H1 (cell line): ENCODE results near the gene CLEC2D. TPM values are rescaled to one million over a fixed set of nuclear protein-coding genes. Genes with fewer than 3 reads are reported as not detected.

Experiments used
- CTCF ChIA-PET: fragments of 300-600 bp; sonication (Branson Sonifier 250); formaldehyde crosslinking; loops from one replicate; lab custom pipeline; 2021; ENCODE audit not compliant: partially characterized antibody; lab: Charles Lee
- POLR2A ChIA-PET: fragments of 300-600 bp; sonication (Branson Sonifier 250); formaldehyde crosslinking; loops from one replicate; lab custom pipeline; 2021; ENCODE audit warnings: inconsistent platforms; ENCODE audit not compliant: partially characterized antibody; lab: Charles Lee
- DNase-seq, 2 experiments: peaks; one replicate each; pipeline versions ENCODE4 v3.0.0 to v3.0.0-alpha.2; 2010 to 2022; ENCODE audit warnings: low spot score in 2 of 2, low read depth in 1 of 2, mixed read lengths in 1 of 2
- FAIRE-seq: peaks from 2 replicates; lab custom pipeline; 2011; peaks lifted over from hg19 to GRCh38; lab: Jason Lieb, UNC
- H2AFZ ChIP-seq: 2 replicates; pipeline ENCODE4 v1.8.1; 2012; ENCODE audit warnings: low read length, inconsistent platforms
- H2AK5ac ChIP-seq: 2 replicates; pipeline ENCODE4 v1.6.1; 2013; ENCODE audit warnings: low read depth, low read length
- H2BK120ac ChIP-seq: replicated peaks from 2 replicates; pipeline ENCODE3; 2013; ENCODE audit warnings: low read depth, low read length, inconsistent platforms
- H2BK12ac ChIP-seq: 2 replicates; pipeline ENCODE4 v1.6.1; 2013; ENCODE audit warnings: low read depth, low read length
- H2BK15ac ChIP-seq: 2 replicates; pipeline ENCODE4 v1.6.1; 2013; ENCODE audit warnings: low read length
- H2BK20ac ChIP-seq: 2 replicates; pipeline ENCODE4 v1.6.1; 2013; ENCODE audit warnings: low read length
- H2BK5ac ChIP-seq: 2 replicates; pipeline ENCODE4 v1.6.1; 2013; ENCODE audit warnings: low read depth, low read length
- H3K14ac ChIP-seq: 2 replicates; pipeline ENCODE4 v1.6.1; 2013; ENCODE audit warnings: inconsistent platforms; ENCODE audit not compliant: insufficient read length
- H3K18ac ChIP-seq: 2 replicates; pipeline ENCODE4 v1.6.1; 2013; ENCODE audit warnings: low read length; ENCODE audit errors: extremely low read depth
- H3K23ac ChIP-seq: 2 replicates; pipeline ENCODE4 v1.6.1; 2013; ENCODE audit warnings: inconsistent platforms; ENCODE audit not compliant: insufficient read length
- H3K23me2 ChIP-seq: 2 replicates; pipeline ENCODE4 v1.6.1; 2013; ENCODE audit warnings: low read depth, low read length
- H3K27ac ChIP-seq: 2 replicates; pipeline ENCODE4 v1.6.1; 2011; ENCODE audit warnings: low read depth, low read length, inconsistent platforms
- H3K27me3 ChIP-seq, 4 experiments: replicated peaks in 1 of 4; 1 replicate in 1 of 4; 2 replicates in 3 of 4; pipeline versions ENCODE4 v1.6.1 to v1.8.1; 2011 to 2013; ENCODE audit warnings: low read length in 3 of 4, mild to moderate bottlenecking in 3 of 4, inconsistent platforms in 2 of 4, mixed read lengths in 2 of 4, moderate library complexity in 1 of 4; ENCODE audit not compliant: control insufficient read depth in 3 of 4, insufficient read depth in 3 of 4; ENCODE audit errors: extremely low read depth in 1 of 4
- H3K36me3 ChIP-seq, 4 experiments: 2 replicates each; pipeline versions ENCODE4 v1.6.1 to v1.8.1; 2011 to 2013; ENCODE audit warnings: mild to moderate bottlenecking in 4 of 4, low read length in 3 of 4, moderate library complexity in 2 of 4, control low read depth in 1 of 4, inconsistent platforms in 1 of 4; ENCODE audit not compliant: insufficient read depth in 4 of 4, control insufficient read depth in 2 of 4
- H3K4ac ChIP-seq: replicated peaks from 2 replicates; pipeline ENCODE3; 2013; ENCODE audit warnings: low read length, low read depth, mixed read lengths, inconsistent platforms; ENCODE audit not compliant: insufficient read length
- H3K4me1 ChIP-seq, 4 experiments: replicated peaks in 1 of 4; 1 replicate in 1 of 4; 2 replicates in 3 of 4; pipeline versions ENCODE4 v1.6.1 to v1.8.1; 2011 to 2013; ENCODE audit warnings: low read length in 3 of 4, inconsistent platforms in 2 of 4, mixed read lengths in 1 of 4; ENCODE audit not compliant: insufficient read depth in 4 of 4, control insufficient read depth in 3 of 4
- H3K4me2 ChIP-seq, 2 experiments: 2 replicates each; pipeline versions ENCODE4 v1.6.1 to v1.8.1; 2011 to 2013; ENCODE audit warnings: low read depth in 2 of 2, low read length in 2 of 2, control low read depth in 1 of 2, inconsistent platforms in 1 of 2, mild to moderate bottlenecking in 1 of 2; ENCODE audit not compliant: insufficient read depth in 1 of 2
- H3K4me3 ChIP-seq, 4 experiments: fragments of 200-600, 300-600 bp in 1 of 4; sonication (generic), shearing (Covaris generic), sonication (Bioruptor Twin) in 1 of 4; 2 replicates each; pipeline versions ENCODE4 v1.5.1 to v1.8.1; 2011 to 2016; ENCODE audit warnings: low read length in 4 of 4, low read depth in 3 of 4, control low read depth in 2 of 4, inconsistent platforms in 2 of 4, mild to moderate bottlenecking in 2 of 4, mixed read lengths in 1 of 4, moderate library complexity in 1 of 4; ENCODE audit not compliant: insufficient read depth in 2 of 4; ENCODE audit errors: extremely low read depth in 1 of 4
- H3K56ac ChIP-seq: replicated peaks from 2 replicates; pipeline ENCODE3; 2013; ENCODE audit warnings: low read depth, mild to moderate bottlenecking, mixed read lengths, low read length, inconsistent platforms; ENCODE audit not compliant: insufficient read length
- H3K79me1 ChIP-seq: 2 replicates; pipeline ENCODE4 v1.6.1; 2013; ENCODE audit warnings: low read depth, low read length, control low read depth
- H3K79me2 ChIP-seq, 2 experiments: 2 replicates each; pipeline versions ENCODE4 v1.6.1 to v1.8.1; 2012 to 2013; ENCODE audit warnings: low read length in 2 of 2, mild to moderate bottlenecking in 2 of 2, inconsistent platforms in 1 of 2; ENCODE audit not compliant: insufficient read depth in 2 of 2, control insufficient read depth in 1 of 2
- H3K9ac ChIP-seq, 4 experiments: replicated peaks in 1 of 4; 1 replicate in 1 of 4; 2 replicates in 3 of 4; pipeline versions ENCODE4 v1.6.1 to v1.8.1; 2011 to 2013; ENCODE audit warnings: low read depth in 3 of 4, low read length in 3 of 4, control low read depth in 2 of 4, mild to moderate bottlenecking in 2 of 4, moderate library complexity in 2 of 4, inconsistent platforms in 1 of 4; ENCODE audit errors: extremely low read depth in 1 of 4
- H3K9me3 ChIP-seq, 2 experiments: 2 replicates each; pipeline versions ENCODE4 v1.6.1 to v1.8.1; 2012 to 2013; ENCODE audit warnings: mild to moderate bottlenecking in 2 of 2, moderate library complexity in 2 of 2, control low read depth in 1 of 2, inconsistent platforms in 1 of 2, low read depth in 1 of 2, low read length in 1 of 2, mixed read lengths in 1 of 2; ENCODE audit not compliant: insufficient read depth in 2 of 2
- H4K20me1 ChIP-seq, 2 experiments: replicated peaks in 1 of 2; 2 replicates each; pipeline versions ENCODE3 to v1.8.1; 2011 to 2013; ENCODE audit warnings: inconsistent platforms in 2 of 2, low read length in 2 of 2, mild to moderate bottlenecking in 1 of 2; ENCODE audit not compliant: insufficient read depth in 2 of 2, control insufficient read depth in 1 of 2
- H4K5ac ChIP-seq: 2 replicates; pipeline ENCODE4 v1.6.1; 2013; ENCODE audit warnings: low read length, low read depth, mixed read lengths, inconsistent platforms; ENCODE audit not compliant: insufficient read length
- H4K8ac ChIP-seq: 2 replicates; pipeline ENCODE4 v1.8.0; 2013; ENCODE audit warnings: mild to moderate bottlenecking, moderate library complexity, low read length, inconsistent platforms; ENCODE audit not compliant: insufficient read depth; ENCODE audit errors: extremely low read depth
- H4K91ac ChIP-seq: replicated peaks from 2 replicates; pipeline ENCODE3; 2013; ENCODE audit warnings: low read length, mixed read lengths, inconsistent platforms; ENCODE audit not compliant: insufficient read length
- CEBPB ChIP-seq: IDR thresholded peaks from 2 replicates; pipeline ENCODE4 v1.6.1; 2012; ENCODE audit warnings: low read depth, low read length
- GTF2F1 ChIP-seq: IDR thresholded peaks from 2 replicates; pipeline ENCODE4 v1.6.1; 2012; ENCODE audit warnings: low read depth, low read length, improper control_type of control experiment, borderline replicate concordance
- JUN ChIP-seq: IDR thresholded peaks from 2 replicates; pipeline ENCODE4 v1.6.1; 2011; ENCODE audit warnings: low read depth, mild to moderate bottlenecking, improper control_type of control experiment, low read length
- SRF ChIP-seq: IDR thresholded peaks from 2 replicates; pipeline ENCODE4 v1.6.1; 2011; ENCODE audit warnings: mild to moderate bottlenecking, low read depth, low read length, moderate library complexity
- TEAD4 ChIP-seq: IDR thresholded peaks from 2 replicates; pipeline ENCODE4 v1.6.1; 2012; ENCODE audit warnings: low read depth, low read length, inconsistent platforms, mixed read lengths
- WGBS, 2 experiments: shearing (Covaris generic) in 1 of 2; methylation state at CpG; one replicate each; pipeline versions ENCODE4 v1.1.6 to v1.1.7; 2013 to 2015; ENCODE audit warnings: low lambda C conversion rate in 2 of 2, mixed read lengths in 2 of 2, inconsistent platforms in 1 of 2, low coverage in 1 of 2, missing lambda C conversion rate in 1 of 2; ENCODE audit not compliant: insufficient replicate concordance in 2 of 2, insufficient coverage in 1 of 2, insufficient read length in 1 of 2; ENCODE audit errors: extremely low coverage in 1 of 2, missing lambda C conversion rate in 1 of 2; 5-methylcytosine and 5-hydroxymethylcytosine counted together
- polyA plus RNA-seq, 7 experiments: library from polyadenylated mRNA; depleted of rRNA in 3 of 7; stranded (reverse) in 5 of 7; unstranded in 2 of 7; fragments of >200 nt in 5 of 7; fragments of 200-250 nt in 2 of 7; gene quantifications; 1 replicate in 5 of 7; 2 replicates in 1 of 7; 4 replicates in 1 of 7; pipeline versions ENCODE4 v1.2.1 to v1.2.3, GENCODE V29; 2011 to 2013; ENCODE audit warnings: missing spikeins in 2 of 7, mixed read lengths in 2 of 7
- total RNA-seq: library from RNA; stranded (reverse); fragmentation: NEBNext Ultra II Directional; extraction: Animal tissue kit (Norgen Biotek cat#: 25700); gene quantifications from 2 replicates; pipeline ENCODE4 v1.2.1, GENCODE V29; 2021

CLEC2D gene
- total and polyA plus RNA-seq, 2 of the 8 experiments (the other 6 are each of a cell fraction or from before 2014, with no cell fraction given) = 4.2 to 6.2 TPM

GRCh38 chr12:9711664-9712063 lies 42.2 kb downstream of the CLEC2D start:
- H3K4me2 ChIP-seq = no peak overlapping the region
- no peaks in the 10 kb centered on the region for H3K79me1 ChIP-seq
- H4K91ac ChIP-seq = no peak overlapping the region
- no peak overlapping the region for H2BK5ac ChIP-seq
- no peaks in the 10 kb centered on the region for H3K23me2 ChIP-seq
- WGBS, 2 experiments = 86% methylated on average over 1 of the region's 1 CpG; no CpG with 5 or more reads in 1 of the 2 experiments
- H3K18ac ChIP-seq = no peak overlapping the region
- no peak overlapping the region for H4K8ac ChIP-seq
- no peak overlapping the region for H3K4ac ChIP-seq
- H4K5ac ChIP-seq = no peak overlapping the region
- H3K23ac ChIP-seq = no peak overlapping the region
- no peak overlapping the region for H3K9ac ChIP-seq
- no peak overlapping the region for H2AK5ac ChIP-seq
- no peak overlapping the region for H3K27ac ChIP-seq
- no peak overlapping the region for H2AFZ ChIP-seq
- H4K20me1 ChIP-seq = no peaks in the 10 kb centered on the region
- H3K27me3 ChIP-seq = no peaks in the 10 kb centered on the region
- H3K36me3 ChIP-seq = no peaks in the 10 kb centered on the region
- no peak overlapping the region for H3K4me3 ChIP-seq
- ChIA-PET CTCF (interaction anchor here (0.6 to 6.1 kb wide), 2 partner anchors 78 to 554 kb away, joined by 3 to 62 read pairs; no protein-coding TSS in a partner anchor), POLR2A (interaction anchor here (1.4 to 2.5 kb wide), 2 partner anchors 12 to 64 kb away, joined by 6 to 7 read pairs; no protein-coding TSS in a partner anchor)
- no peak overlapping the region for H2BK12ac ChIP-seq
- no peaks in the 10 kb centered on the region for H3K79me2 ChIP-seq
- H3K14ac ChIP-seq = no peak overlapping the region
- FAIRE-seq (no peak), DNase-seq (no peak)
- H3K56ac ChIP-seq = no peak overlapping the region
- H3K4me1 ChIP-seq = peaks cover 0 to 2% (median 0%) of the 10 kb centered on the region in 4 experiments; a peak in 1 of 7 replicates
- TF ChIP-seq GTF2F1 (no peak), SRF (no peak), JUN (no peak), TEAD4 (peak; percentile 63; the same call in 1 of the 2 replicates), CEBPB (no peak)
- H2BK15ac ChIP-seq = no peak overlapping the region
- no peak overlapping the region for H2BK20ac ChIP-seq
- H2BK120ac ChIP-seq = no peak overlapping the region
- no peaks in the 10 kb centered on the region for H3K9me3 ChIP-seq
